H9 (cell line): ENCODE data around the gene FRRS1. TPM values are rescaled to one million over a fixed set of nuclear protein-coding genes. Genes with fewer than 3 reads are reported as not detected.

Experiments used
- DNase-seq: peaks from one replicate; pipeline ENCODE4 v3.0.0-alpha.2; 2017
- H2AFZ ChIP-seq: one replicate; pipeline ENCODE4 v1.6.1; 2013; ENCODE audit warnings: mild to moderate bottlenecking, low read length, control low read depth, moderate library complexity
- H2AK5ac ChIP-seq: 2 replicates; pipeline ENCODE4 v1.6.1; 2013; ENCODE audit warnings: low read length, control low read depth, mixed read lengths; ENCODE audit not compliant: insufficient read length
- H2BK120ac ChIP-seq: one replicate; pipeline ENCODE4 v1.6.1; 2013; ENCODE audit warnings: low read depth, mild to moderate bottlenecking, low read length, control low read depth, inconsistent platforms; ENCODE audit not compliant: poor library complexity, severe bottlenecking
- H2BK12ac ChIP-seq: 2 replicates; pipeline ENCODE4 v1.6.1; 2013; ENCODE audit warnings: low read length, control low read depth, mixed read lengths, low read depth; ENCODE audit not compliant: insufficient read length
- H2BK15ac ChIP-seq: 2 replicates; pipeline ENCODE4 v1.6.1; 2013; ENCODE audit warnings: low read depth, low read length, control low read depth
- H2BK20ac ChIP-seq: one replicate; pipeline ENCODE4 v1.6.1; 2013; ENCODE audit warnings: low read depth, mild to moderate bottlenecking, low read length, control low read depth, inconsistent platforms; ENCODE audit not compliant: poor library complexity, severe bottlenecking
- H2BK5ac ChIP-seq: 2 replicates; pipeline ENCODE4 v1.6.1; 2013; ENCODE audit warnings: low read length, control low read depth, mixed read lengths; ENCODE audit not compliant: insufficient read length
- H3K14ac ChIP-seq: 2 replicates; pipeline ENCODE4 v1.6.1; 2013; ENCODE audit warnings: low read length, control low read depth; ENCODE audit not compliant: insufficient read depth
- H3K18ac ChIP-seq: 2 replicates; pipeline ENCODE4 v1.6.1; 2013; ENCODE audit warnings: low read depth, mild to moderate bottlenecking, mixed read lengths, low read length, control low read depth; ENCODE audit not compliant: insufficient read length
- H3K23ac ChIP-seq: 2 replicates; pipeline ENCODE4 v1.6.1; 2013; ENCODE audit warnings: low read length, control low read depth, mixed read lengths, low read depth; ENCODE audit not compliant: insufficient read length
- H3K23me2 ChIP-seq: 2 replicates; pipeline ENCODE4 v1.6.1; 2013; ENCODE audit warnings: low read depth, mild to moderate bottlenecking, mixed read lengths, low read length, control low read depth; ENCODE audit not compliant: insufficient read length, poor library complexity, severe bottlenecking
- H3K27ac ChIP-seq: 2 replicates; pipeline ENCODE4 v1.5.1; 2013; ENCODE audit warnings: low read length, control low read depth, mixed read lengths, low read depth; ENCODE audit not compliant: insufficient read length
- H3K27me3 ChIP-seq: 2 replicates; pipeline ENCODE4 v1.6.1; 2013; ENCODE audit warnings: low read length, control low read depth, inconsistent platforms; ENCODE audit not compliant: insufficient read depth
- H3K4ac ChIP-seq: 2 replicates; pipeline ENCODE4 v1.6.1; 2013; ENCODE audit warnings: low read depth, mild to moderate bottlenecking, control low read depth, inconsistent platforms, low read length, moderate library complexity
- H3K4me1 ChIP-seq: 2 replicates; pipeline ENCODE4 v1.6.1; 2013; ENCODE audit warnings: low read length, control low read depth, inconsistent platforms; ENCODE audit not compliant: insufficient read depth
- H3K4me2 ChIP-seq: 2 replicates; pipeline ENCODE4 v1.6.1; 2013; ENCODE audit warnings: low read length, control low read depth, mixed read lengths; ENCODE audit not compliant: insufficient read length, insufficient read depth
- H3K56ac ChIP-seq: 2 replicates; pipeline ENCODE4 v1.6.1; 2013; ENCODE audit warnings: low read depth, mild to moderate bottlenecking, mixed read lengths, low read length, control low read depth; ENCODE audit not compliant: insufficient read length
- H3K79me1 ChIP-seq: 2 replicates; pipeline ENCODE4 v1.6.1; 2013; ENCODE audit warnings: low read depth, mild to moderate bottlenecking, moderate library complexity, low read length, control low read depth, inconsistent platforms; ENCODE audit not compliant: insufficient read depth, poor library complexity, severe bottlenecking
- H3K79me2 ChIP-seq: 2 replicates; pipeline ENCODE4 v1.6.1; 2013; ENCODE audit warnings: low read length, control low read depth, inconsistent platforms; ENCODE audit not compliant: insufficient read depth
- H3K9ac ChIP-seq: 2 replicates; pipeline ENCODE4 v1.6.1; 2013; ENCODE audit warnings: low read length, control low read depth, mixed read lengths; ENCODE audit not compliant: insufficient read length; ENCODE audit errors: extremely low read depth
- H3K9me3 ChIP-seq: one replicate; pipeline ENCODE4 v1.6.1; 2013; ENCODE audit warnings: low read depth, low read length, inconsistent platforms; ENCODE audit not compliant: control insufficient read depth
- H3T11ph ChIP-seq: one replicate; pipeline ENCODE4 v1.6.1; 2013; ENCODE audit warnings: mild to moderate bottlenecking, low read length, control low read depth, inconsistent platforms
- H4K20me1 ChIP-seq: one replicate; pipeline ENCODE4 v1.6.1; 2013; ENCODE audit not compliant: control insufficient read depth, insufficient read length, insufficient read depth
- H4K5ac ChIP-seq: 2 replicates; pipeline ENCODE4 v1.6.1; 2013; ENCODE audit warnings: low read depth, mild to moderate bottlenecking, mixed read lengths, low read length, control low read depth; ENCODE audit not compliant: insufficient read length
- H4K8ac ChIP-seq: replicated peaks from 2 replicates; pipeline ENCODE4 v1.6.1; 2013; ENCODE audit warnings: low read length, control low read depth, mixed read lengths, low read depth; ENCODE audit not compliant: insufficient read length
- H4K91ac ChIP-seq: 2 replicates; pipeline ENCODE4 v1.6.1; 2013; ENCODE audit warnings: low read depth, mild to moderate bottlenecking, moderate library complexity, mixed read lengths, low read length, control low read depth; ENCODE audit not compliant: insufficient read length
- H3K27ac Mint-ChIP-seq, 3 experiments: 2 replicates in 2 of 3; 3 replicates in 1 of 3; pipeline ENCODE4 v1.8.0; 2020 to 2021; ENCODE audit warnings: mixed read lengths in 3 of 3, mild to moderate bottlenecking in 1 of 3, moderate library complexity in 1 of 3
- H3K27me3 Mint-ChIP-seq: 2 replicates; pipeline ENCODE4 v1.8.0; 2021; ENCODE audit warnings: low read depth, mild to moderate bottlenecking, moderate library complexity, mixed read lengths
- H3K36me3 Mint-ChIP-seq, 3 experiments: 2 replicates in 2 of 3; 3 replicates in 1 of 3; pipeline ENCODE4 v1.8.0; 2020 to 2021; ENCODE audit warnings: low read depth in 3 of 3, mixed read lengths in 3 of 3; ENCODE audit not compliant: insufficient read depth in 1 of 3
- H3K4me1 Mint-ChIP-seq, 2 experiments: 2 replicates each; pipeline ENCODE4 v1.8.0; 2020; ENCODE audit warnings: mixed read lengths in 2 of 2
- H3K4me3 Mint-ChIP-seq, 2 experiments: 2 replicates in 1 of 2; 3 replicates in 1 of 2; pipeline ENCODE4 v1.8.0; 2020 to 2021; ENCODE audit warnings: mild to moderate bottlenecking in 2 of 2, mixed read lengths in 2 of 2, moderate library complexity in 1 of 2
- H3K9me3 Mint-ChIP-seq, 2 experiments: 2 replicates in 1 of 2; 3 replicates in 1 of 2; pipeline ENCODE4 v1.8.0; 2020; ENCODE audit warnings: mild to moderate bottlenecking in 2 of 2, mixed read lengths in 2 of 2, moderate library complexity in 1 of 2
- CTCF ChIP-seq: fragments of 200-600 bp; sonication (generic); conservative IDR thresholded peaks from 3 replicates; pipeline ENCODE4 v1.8.0; 2021; ENCODE audit warnings: antibody characterized with exemption, mild to moderate bottlenecking
- WGBS: extraction: QIAGEN DNeasy Blood & Tissue Kit; methylation state at CpG from one replicate; pipeline ENCODE4 v1.1.7; 2013; ENCODE audit warnings: missing lambda C conversion rate, low lambda C conversion rate, mixed read lengths; ENCODE audit not compliant: insufficient read length; ENCODE audit errors: extremely low coverage; 5-methylcytosine and 5-hydroxymethylcytosine counted together
- total RNA-seq: library from RNA; stranded (reverse); gene quantifications from 2 replicates; pipeline ENCODE4 v1.2.1, GENCODE V29; 2021

FRRS1 gene
- total RNA-seq, 1 experiment from 2014 or later = 5.6 TPM

- H3K36me3 Mint-ChIP-seq = peaks cover 0 to 10% (median 5%) of the 10 kb centered on the region in 3 experiments; a peak in 6 of 7 replicates
- Histone ChIP-seq H3K9me3 (peaks cover 4% of the 10 kb centered on the region), H3K79me2 (no peaks in the 10 kb centered on the region), H3K27me3 (no peaks in the 10 kb centered on the region), H4K8ac (no peak overlapping the region), H3K18ac (no peak overlapping the region), H3T11ph (no peak overlapping the region), H3K9ac (no peak overlapping the region), H2AK5ac (no peak overlapping the region), H2BK20ac (no peak overlapping the region), H3K79me1 (no peaks in the 10 kb centered on the region), H4K20me1 (no peaks in the 10 kb centered on the region), H3K4ac (no peak overlapping the region), H3K23ac (no peak overlapping the region), H2BK120ac (no peak overlapping the region), H2AFZ (no peak overlapping the region), H3K14ac (no peak overlapping the region), H4K91ac (no peak overlapping the region), H4K5ac (no peak overlapping the region), H3K27ac (no peak overlapping the region), H3K23me2 (peaks cover 3% of the 10 kb centered on the region), H2BK15ac (no peak overlapping the region), H2BK5ac (no peak overlapping the region), H3K56ac (no peak overlapping the region), H2BK12ac (no peak overlapping the region), H3K4me2 (no peak overlapping the region), H3K4me1 (peaks cover 2% of the 10 kb centered on the region; the same call in 1 of the 2 replicates)
- H3K27ac Mint-ChIP-seq = no peak overlapping the region
- no CpG with 5 or more reads among the region's 2 CpGs for WGBS
- DNase-seq = no peak
- H3K27me3 Mint-ChIP-seq = no peaks in the 10 kb centered on the region
- H3K4me1 Mint-ChIP-seq = peaks cover 28 to 32% of the 10 kb centered on the region in 2 experiments
- no peak overlapping the region for H3K4me3 Mint-ChIP-seq
- TF ChIP-seq CTCF = no peak
- H3K9me3 Mint-ChIP-seq = peaks cover 6% of the 10 kb centered on the region in 2 experiments; a peak in 4 of 5 replicates
Observed at GRCh38 chr1:99763956-99764355, 2.5 kb downstream of the FRRS1 start.
